CD4-positive, alpha-beta T cell treated with Interleukin-17A for 4 hours (primary cell): ENCODE results near the gene ACACA.

ENCODE experiments used
- DNase-seq: peaks from one replicate; pipeline ENCODE4 v3.0.0-alpha.2; 2020; ENCODE audit warnings: mixed read lengths

Gene ACACA

GRCh38 chr17:37286430-37286829 lies 120.2 kb downstream of the ACACA start:
- DNase-seq = no peak

- DNase-seq = no peak
These were observed 122.4 kb downstream of the ACACA start for GRCh38 chr17:37284191-37284590.

- DNase-seq = no peak
These were observed 123.1 kb downstream of the ACACA start for GRCh38 chr17:37283414-37283961.

DNA sequence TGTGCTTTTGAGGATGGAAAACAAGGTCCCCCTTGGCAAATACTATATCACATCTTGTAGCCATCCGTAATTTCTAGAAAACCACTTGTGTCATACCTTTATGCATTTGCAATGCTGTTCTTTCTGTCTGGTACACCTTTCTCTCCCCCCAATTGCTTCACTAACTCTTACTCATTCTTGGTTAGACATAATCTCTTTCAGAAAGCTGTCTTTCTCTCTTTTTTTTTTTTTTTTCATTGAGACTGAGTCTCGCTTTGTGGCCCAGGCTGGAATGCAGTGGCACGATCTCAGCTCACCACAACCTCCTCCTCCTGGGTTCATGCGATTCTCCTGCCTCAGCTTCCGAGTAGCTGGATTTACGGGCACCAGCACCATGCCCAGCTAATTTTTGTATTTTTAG lies 125.8 kb downstream of the ACACA start:
- no peak for DNase-seq

- no peak for DNase-seq
These were observed 128.3 kb downstream of the ACACA start for GRCh38 chr17:37278247-37278894.

DNA sequence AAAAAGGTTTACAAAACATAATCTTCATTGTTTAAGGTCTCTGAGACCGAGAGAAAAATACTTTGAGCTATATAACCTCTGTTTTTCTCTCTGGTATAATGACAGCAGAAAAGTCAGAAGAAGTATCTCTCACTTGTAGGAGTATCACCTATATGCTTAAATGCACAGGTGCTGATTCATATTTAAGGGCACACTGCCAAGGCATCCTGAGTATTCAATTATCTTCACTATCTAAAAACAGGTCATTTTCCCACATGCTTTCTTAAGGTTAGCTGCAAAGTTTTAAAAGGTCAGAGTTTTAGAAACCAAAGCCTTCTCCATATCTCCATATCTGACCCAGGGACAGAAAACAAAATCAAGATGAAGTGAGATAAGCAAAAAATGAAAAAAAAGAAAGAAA lies 130.2 kb downstream of the ACACA start:
- no peak for DNase-seq

DNA sequence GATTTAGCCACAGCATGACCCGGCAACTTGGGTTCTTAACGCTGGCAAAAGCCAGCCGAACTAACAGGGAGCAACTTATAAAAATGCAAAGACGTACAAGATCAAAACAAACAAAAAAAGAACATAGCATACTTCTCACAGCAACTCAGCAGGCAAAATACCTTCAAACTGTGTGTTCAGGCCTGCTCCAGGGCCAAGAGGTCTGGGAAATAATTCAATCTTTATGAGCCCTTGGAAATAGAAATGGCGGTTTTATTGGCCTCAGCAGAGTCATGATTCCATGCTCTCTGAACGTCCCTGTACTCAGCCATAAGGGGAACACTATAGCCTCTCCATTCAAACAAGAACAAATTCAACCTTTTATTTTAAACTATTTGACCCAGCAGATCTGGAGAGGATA lies 132.2 kb downstream of the ACACA start:
- DNase-seq = no peak

GRCh38 chr17:37273409-37274051 lies 133.1 kb downstream of the ACACA start:
- no peak for DNase-seq

DNA sequence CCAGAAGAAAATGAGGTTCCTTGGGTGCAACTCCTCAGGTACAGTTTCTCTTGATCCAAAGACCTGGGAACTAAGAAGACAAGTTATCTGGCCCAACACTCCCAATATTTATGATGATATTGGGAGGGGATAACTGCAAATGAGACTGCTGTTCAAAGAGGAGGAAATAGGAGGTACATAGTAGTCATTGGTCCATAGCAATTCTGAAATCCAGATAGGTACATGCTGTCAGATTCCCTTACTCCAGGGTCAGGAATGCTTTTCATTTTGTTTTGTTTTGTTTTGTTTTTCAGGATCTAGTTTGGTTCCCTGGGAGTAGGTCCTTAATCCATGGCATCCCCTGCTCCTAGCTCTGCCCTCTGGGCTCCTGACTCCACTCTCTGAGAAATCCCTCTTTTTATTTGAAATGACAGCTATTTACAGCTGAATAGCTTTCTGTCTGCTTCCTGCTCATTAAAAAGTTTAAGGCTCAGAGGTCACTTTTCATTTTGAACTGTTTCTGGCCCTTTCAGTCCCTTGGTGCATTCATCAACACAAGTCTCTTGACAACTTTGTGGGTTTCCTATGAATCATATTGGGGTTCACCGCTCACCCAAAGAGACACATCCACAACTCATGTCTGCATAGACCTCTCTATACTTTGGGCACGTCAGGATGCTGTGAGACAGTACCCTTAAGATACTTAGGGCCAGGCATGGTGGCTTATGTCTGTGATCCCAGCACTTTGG lies 141.0 kb downstream of the ACACA start:
- DNase-seq = no peak

- no peak for DNase-seq
These were observed 145.3 kb downstream of the ACACA start for GRCh38 chr17:37261286-37261685.

DNA sequence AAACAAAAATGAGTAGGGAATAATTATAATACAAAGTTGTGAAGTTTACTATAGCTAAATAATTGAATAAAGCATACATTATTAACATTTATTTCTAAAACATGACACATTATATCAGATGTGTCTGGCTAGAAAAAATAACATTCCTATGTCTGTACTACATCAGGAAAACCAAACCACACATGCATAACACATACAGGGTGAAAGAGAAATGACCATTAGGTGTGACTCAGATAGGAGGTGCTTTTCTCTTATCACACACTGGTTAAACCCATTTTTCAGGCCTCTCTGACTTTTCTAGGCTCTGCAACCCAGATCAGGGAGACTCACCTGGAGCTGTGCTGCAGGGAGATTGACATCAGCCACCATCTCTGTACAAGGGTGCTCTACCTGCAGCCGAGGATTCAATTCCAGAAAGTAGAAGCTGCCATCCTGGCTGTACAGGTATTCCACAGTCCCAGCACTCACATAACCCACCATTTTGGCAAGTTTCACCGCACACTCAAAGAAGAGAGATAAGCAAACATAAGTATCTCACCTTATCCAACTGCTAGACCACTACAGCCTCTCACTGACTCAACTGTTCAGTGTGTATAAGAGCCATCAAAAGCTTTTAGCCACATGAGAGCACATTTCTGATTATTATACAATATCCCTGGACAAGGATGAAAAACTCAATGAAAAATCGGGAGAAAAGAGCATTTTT lies 147.5 kb downstream of the ACACA start:
- no peak for DNase-seq

GRCh38 chr17:37256627-37257026 lies 150.0 kb downstream of the ACACA start:
- no peak for DNase-seq

DNA sequence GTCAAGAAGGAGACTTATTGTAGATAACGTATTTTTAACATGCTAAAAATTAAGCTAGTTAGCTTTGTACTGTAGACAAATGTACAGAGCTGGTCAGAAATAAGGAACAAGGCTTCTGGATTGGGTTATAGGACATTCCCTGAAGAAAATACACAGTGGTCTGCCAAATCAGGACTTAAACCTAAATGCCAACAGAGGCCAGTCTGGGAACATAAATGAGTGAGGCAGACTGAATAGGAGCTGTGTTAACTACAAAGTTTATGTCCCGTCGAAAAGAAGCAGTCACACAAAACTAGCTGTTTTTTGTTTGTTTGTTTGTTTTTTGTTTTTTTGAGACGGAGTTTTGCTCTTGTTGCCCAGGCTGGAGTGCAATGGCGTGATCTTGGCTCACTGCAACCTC lies 151.2 kb downstream of the ACACA start:
- DNase-seq = no peak

DNA sequence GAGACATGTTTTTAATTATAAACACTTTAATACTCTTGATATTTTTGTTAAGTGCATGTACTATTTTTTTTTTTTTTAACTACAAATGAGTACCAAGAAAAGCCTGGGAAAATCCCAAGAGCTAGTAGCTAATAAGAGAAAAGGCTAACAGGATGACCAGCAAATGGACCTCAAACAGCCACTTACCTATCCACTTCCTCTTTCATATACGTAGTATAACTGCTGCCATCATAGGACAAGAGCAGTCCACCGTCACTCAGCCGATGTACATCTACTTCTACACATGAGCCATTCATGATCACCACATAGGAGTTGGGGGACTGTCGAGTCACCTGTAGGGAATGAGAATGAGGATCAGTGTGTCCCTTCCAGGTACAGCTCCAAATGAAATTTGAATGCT lies 158.8 kb downstream of the ACACA start:
- DNase-seq = no peak

DNA sequence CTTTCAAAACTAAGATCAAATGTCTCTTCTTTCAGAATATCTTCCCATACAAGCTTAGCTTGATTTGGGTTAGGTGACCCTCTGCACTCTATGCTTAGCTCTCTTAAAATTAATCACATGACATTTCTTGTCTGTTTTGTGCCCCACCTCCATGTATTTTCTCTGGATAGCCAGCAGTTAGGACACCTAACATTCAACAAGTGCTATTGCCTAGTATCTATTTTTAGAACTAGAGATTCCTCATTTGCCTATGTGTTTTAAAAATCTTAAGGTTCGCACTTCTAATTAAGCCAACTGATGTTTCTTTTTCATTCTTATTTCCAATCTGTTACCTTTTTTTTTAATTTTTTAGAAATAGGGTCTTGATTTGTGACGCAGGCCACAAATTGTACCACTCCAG lies 160.6 kb downstream of the ACACA start:
- no peak for DNase-seq

DNA sequence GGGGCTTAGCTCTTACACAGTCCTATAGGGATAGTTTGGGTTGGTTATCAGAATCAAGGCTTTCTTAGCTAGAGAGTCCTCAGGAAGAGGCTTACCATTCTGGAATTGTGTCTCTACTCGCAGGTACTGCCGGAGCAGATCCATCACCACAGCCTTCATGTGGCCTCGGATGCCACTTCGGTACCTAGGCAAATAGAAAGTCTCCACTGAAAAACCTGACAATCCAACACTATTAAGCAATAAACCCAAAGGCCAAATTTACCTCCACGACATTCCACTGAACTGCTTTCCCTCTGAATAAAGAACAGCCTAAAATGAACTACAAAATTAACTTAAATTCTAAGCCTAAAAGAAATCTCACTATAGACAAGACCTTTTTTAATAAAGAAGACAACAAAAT lies 166.3 kb downstream of the ACACA start:
- DNase-seq = no peak

DNA sequence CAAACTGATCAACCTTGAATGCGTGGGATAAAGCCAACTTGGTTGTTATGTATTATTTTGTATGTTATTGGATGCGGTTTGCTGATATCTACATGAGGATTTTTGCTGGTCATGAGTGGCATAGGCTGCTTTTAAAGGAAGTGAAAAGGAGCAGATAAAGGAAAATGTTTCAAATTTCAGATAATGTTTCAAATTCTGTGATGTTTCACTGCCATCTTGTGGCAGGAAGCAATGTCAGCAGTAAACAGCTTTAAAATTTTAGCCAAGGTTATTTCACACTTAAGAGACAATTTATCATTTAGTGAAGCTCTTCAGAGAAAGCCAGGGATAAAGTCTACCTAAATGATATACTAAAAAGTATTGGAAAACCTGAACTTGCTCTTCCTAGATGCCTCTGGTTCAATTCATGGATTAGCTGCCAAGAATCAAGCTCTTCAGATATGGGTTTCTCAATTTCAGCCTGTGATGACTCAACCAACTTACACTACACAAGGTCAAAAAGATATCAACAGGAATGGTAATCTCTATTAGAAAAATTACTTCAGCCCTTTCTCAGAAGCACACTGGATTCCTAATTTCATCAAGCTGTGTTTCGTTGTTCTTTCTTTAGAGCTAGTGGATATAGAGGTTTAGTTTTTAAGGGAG lies 166.8 kb downstream of the ACACA start:
- no peak for DNase-seq

GRCh38 chr17:37234106-37234505 lies 172.5 kb downstream of the ACACA start:
- no peak for DNase-seq

GRCh38 chr17:37233036-37233435 lies 173.6 kb downstream of the ACACA start:
- DNase-seq = no peak

DNA sequence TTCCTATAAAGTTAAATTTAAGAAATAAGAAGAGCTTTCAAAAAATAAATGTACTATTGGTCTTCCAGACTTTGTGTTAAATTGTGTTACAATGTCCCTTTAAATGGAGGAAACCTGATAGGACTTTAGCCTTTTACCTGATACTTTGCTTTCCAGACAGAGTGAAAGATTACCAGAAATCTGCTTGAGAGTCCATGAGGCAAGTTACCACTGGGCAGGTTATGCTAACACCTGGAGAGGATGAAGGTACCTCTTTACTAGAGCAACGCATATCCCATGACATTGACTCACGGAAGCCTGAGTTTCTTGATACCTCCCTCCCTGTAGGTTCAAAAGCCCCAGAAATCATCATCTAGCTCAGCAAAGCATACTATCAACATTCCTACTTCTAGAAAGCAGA lies 174.7 kb downstream of the ACACA start:
- no peak for DNase-seq

- DNase-seq = no peak
These were observed 176.0 kb downstream of the ACACA start for GRCh38 chr17:37230633-37231032.

DNA sequence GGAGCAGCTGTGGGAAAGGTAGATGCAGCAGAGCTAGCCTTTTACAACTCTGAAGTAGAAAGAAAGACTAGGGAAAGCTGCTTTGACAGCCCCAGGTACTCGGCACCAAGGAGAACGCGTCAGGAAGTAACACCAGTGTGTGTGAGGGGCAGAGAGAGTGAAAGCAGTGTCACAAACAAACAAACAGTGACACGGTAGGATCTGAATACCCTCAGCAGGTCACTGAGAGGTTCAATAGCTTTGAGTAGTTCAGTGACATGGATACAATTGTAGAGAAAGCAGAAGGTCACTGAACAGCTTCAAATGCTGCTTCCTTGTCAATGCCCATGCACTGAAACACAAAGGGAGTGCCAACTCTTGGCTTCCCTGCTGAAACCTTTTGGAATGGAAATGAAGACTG lies 181.2 kb downstream of the ACACA start:
- DNase-seq = no peak

GRCh38 chr17:37221865-37222264 lies 184.8 kb downstream of the ACACA start:
- DNase-seq = no peak
